GM23338 (cell line): ENCODE data around the gene SAMD11. TPM values are rescaled to one million over a fixed set of nuclear protein-coding genes. Genes with fewer than 3 reads are reported as not detected.

Experiments
- ATAC-seq: fragments of 200-7000 bp; cut with Tn5 transposase; 3 replicates; pipeline ENCODE4 v1.9.1; 2020
- DNase-seq: peaks from one replicate; pipeline ENCODE4 v3.0.0-alpha.2; 2015; ENCODE audit warnings: low spot score
- H2AFZ ChIP-seq: fragments of 200-600 bp; sonication (generic); 2 replicates; pipeline ENCODE4 v1.8.0; 2016; ENCODE audit warnings: antibody characterized with exemption, mild to moderate bottlenecking, moderate library complexity
- H3F3A ChIP-seq: fragments of 200-600 bp; sonication (generic); replicated peaks from 2 replicates; pipeline ENCODE4 v1.8.0; 2017; ENCODE audit warnings: antibody characterized with exemption, mixed run types, low read depth
- H3K27ac ChIP-seq: fragments of 200-600 bp; sonication (generic); 2 replicates; pipeline ENCODE4 v1.6.1; 2016; ENCODE audit warnings: low read depth
- H3K27me3 ChIP-seq: fragments of 200-600 bp; sonication (generic); 2 replicates; pipeline ENCODE4 v1.8.0; 2016; ENCODE audit warnings: mild to moderate bottlenecking, mixed run types, moderate library complexity; ENCODE audit not compliant: insufficient read depth
- H3K36me3 ChIP-seq: fragments of 200-600 bp; sonication (generic); 2 replicates; pipeline ENCODE4 v1.8.0; 2016; ENCODE audit warnings: mild to moderate bottlenecking; ENCODE audit not compliant: insufficient read depth
- H3K4me1 ChIP-seq: fragments of 200-600 bp; sonication (generic); 2 replicates; pipeline ENCODE4 v1.8.0; 2016; ENCODE audit warnings: mild to moderate bottlenecking, moderate library complexity; ENCODE audit not compliant: insufficient read depth
- H3K4me2 ChIP-seq: fragments of 200-600 bp; sonication (generic); 2 replicates; pipeline ENCODE4 v1.7.1; 2017; ENCODE audit warnings: mixed run types
- H3K4me3 ChIP-seq: fragments of 200-600 bp; sonication (generic); 2 replicates; pipeline ENCODE4 v1.6.1; 2016; ENCODE audit warnings: mixed run types
- H3K79me2 ChIP-seq: fragments of 200-600 bp; sonication (generic); replicated peaks from 2 replicates; pipeline ENCODE4 v1.8.0; 2017; ENCODE audit warnings: mild to moderate bottlenecking; ENCODE audit not compliant: insufficient read depth
- H3K9me2 ChIP-seq: fragments of 200-600 bp; sonication (generic); 2 replicates; pipeline ENCODE4 v1.8.0; 2017; ENCODE audit not compliant: insufficient read depth
- H4K20me1 ChIP-seq: fragments of 200-600 bp; sonication (generic); replicated peaks from 2 replicates; pipeline ENCODE4 v1.8.0; 2017; ENCODE audit warnings: mild to moderate bottlenecking; ENCODE audit not compliant: insufficient read depth
- H3K27ac Mint-ChIP-seq: 2 replicates; pipeline ENCODE4 v1.8.0; 2020; ENCODE audit warnings: inconsistent platforms, mild to moderate bottlenecking, moderate library complexity, mixed read lengths
- H3K27me3 Mint-ChIP-seq: 3 replicates; pipeline ENCODE4 v1.8.0; 2022; ENCODE audit warnings: low read depth, mild to moderate bottlenecking, moderate library complexity, mixed read lengths, inconsistent platforms; ENCODE audit not compliant: insufficient read depth, poor library complexity
- H3K36me3 Mint-ChIP-seq: 3 replicates; pipeline ENCODE4 v1.8.0; 2021; ENCODE audit warnings: low read depth, mild to moderate bottlenecking, inconsistent platforms, moderate library complexity, mixed read lengths
- H3K4me1 Mint-ChIP-seq: 3 replicates; pipeline ENCODE4 v1.8.0; 2020; ENCODE audit warnings: mild to moderate bottlenecking, inconsistent platforms, mixed read lengths
- H3K4me3 Mint-ChIP-seq: 3 replicates; pipeline ENCODE4 v1.8.0; 2021; ENCODE audit warnings: moderate library complexity, mild to moderate bottlenecking, inconsistent platforms, mixed read lengths
- H3K9me3 Mint-ChIP-seq: 3 replicates; pipeline ENCODE4 v1.8.0; 2020; ENCODE audit warnings: moderate library complexity, mild to moderate bottlenecking, inconsistent platforms, mixed read lengths
- CREB1 ChIP-seq: fragments of 250-450 bp; sonication (Bioruptor Pico); IDR thresholded peaks from 2 replicates; pipeline ENCODE4 v1.5.0; 2020; ENCODE audit warnings: low read depth, mild to moderate bottlenecking, moderate library complexity
- CTCF ChIP-seq, 2 experiments: fragments of 200-600 bp in 1 of 2; sonication (generic) in 1 of 2; conservative IDR thresholded peaks; 2 replicates each; pipeline versions ENCODE4 v1.5.1 to v1.6.1; 2016 to 2017; ENCODE audit warnings: antibody characterized with exemption in 2 of 2, low read depth in 2 of 2, mild to moderate bottlenecking in 2 of 2, moderate library complexity in 1 of 2
- ETS1 ChIP-seq: IDR thresholded peaks from 2 replicates; pipeline ENCODE4 v1.6.1; 2016; ENCODE audit warnings: antibody characterized with exemption
- EZH2 ChIP-seq: fragments of 200-600 bp; sonication (generic); IDR thresholded peaks from one replicate; pipeline ENCODE4 v1.8.0; 2017; ENCODE audit warnings: antibody characterized with exemption, mild to moderate bottlenecking, low read depth; ENCODE audit not compliant: unreplicated experiment
- EZH2phosphoT487 ChIP-seq: fragments of 200-600 bp; sonication (generic); IDR thresholded peaks from one replicate; pipeline ENCODE4 v1.8.1; 2018; ENCODE audit warnings: antibody characterized with exemption; ENCODE audit not compliant: unreplicated experiment
- JUNB ChIP-seq: IDR thresholded peaks from one replicate; pipeline ENCODE4 v1.6.1; 2016; ENCODE audit warnings: antibody characterized with exemption; ENCODE audit not compliant: unreplicated experiment
- NANOG ChIP-seq: IDR thresholded peaks from 2 replicates; pipeline ENCODE4 v1.6.1; 2016; ENCODE audit warnings: antibody characterized with exemption, borderline replicate concordance
- POLR2AphosphoS5 ChIP-seq: IDR thresholded peaks from 2 replicates; pipeline ENCODE4 v1.6.1; 2016; ENCODE audit warnings: antibody characterized with exemption, low read depth
- REST ChIP-seq: IDR thresholded peaks from one replicate; pipeline ENCODE4 v1.6.1; 2018; ENCODE audit warnings: antibody characterized with exemption; ENCODE audit not compliant: unreplicated experiment
- STAT1 ChIP-seq: IDR thresholded peaks from one replicate; pipeline ENCODE4 v1.6.1; 2016; ENCODE audit warnings: antibody characterized with exemption; ENCODE audit not compliant: unreplicated experiment
- ZNF114 ChIP-seq: fragments of 250-450 bp; sonication (Bioruptor Pico); IDR thresholded peaks from 2 replicates; pipeline ENCODE4 v1.5.0; 2020; ENCODE audit warnings: mild to moderate bottlenecking, moderate library complexity
- ZNF331 ChIP-seq: fragments of 250-450 bp; sonication (Bioruptor Pico); IDR thresholded peaks from 2 replicates; pipeline ENCODE4 v1.5.0; 2020; ENCODE audit warnings: low read depth, mild to moderate bottlenecking, moderate library complexity
- ZNF462 ChIP-seq: fragments of 250-450 bp; sonication (Bioruptor Pico); IDR thresholded peaks from 2 replicates; pipeline ENCODE4 v1.5.0; 2020; ENCODE audit warnings: mild to moderate bottlenecking, moderate library complexity
- polyA plus RNA-seq: library from polyadenylated mRNA; unstranded; fragments of >200 nt; fragmentation: Nextera tagmentation; extraction: Ambion mirVana; gene quantifications from 2 replicates; pipeline ENCODE4 v1.2.1, GENCODE V29; 2016
- total RNA-seq: library from RNA; depleted of rRNA; stranded (reverse); fragments of >200 nt; shearing (Covaris generic); gene quantifications from 2 replicates; pipeline ENCODE4 v1.2.3, GENCODE V29; 2014

Gene SAMD11
- total and polyA plus RNA-seq, 2 experiments from 2014 or later = 0.14 to 0.40 TPM

GRCh38 chr1:937521-937920, 13.8 kb downstream of the SAMD11 start:
- H3K4me2 ChIP-seq = no peak overlapping the region
- no peak overlapping the region for H3K27ac ChIP-seq
- peaks cover 11% of the 10 kb centered on the region for H3K4me1 Mint-ChIP-seq
- H3K79me2 ChIP-seq = no peaks in the 10 kb centered on the region
- H3K36me3 Mint-ChIP-seq = no peaks in the 10 kb centered on the region
- H3K27ac Mint-ChIP-seq = no peak overlapping the region
- H3K4me1 ChIP-seq = no peaks in the 10 kb centered on the region; the same call in 1 of the 2 replicates
- H3K27me3 ChIP-seq = peaks cover 89% of the 10 kb centered on the region
- no peaks in the 10 kb centered on the region for H3F3A ChIP-seq
- H4K20me1 ChIP-seq = no peaks in the 10 kb centered on the region
- no peaks in the 10 kb centered on the region for H3K9me2 ChIP-seq
- DNase-seq (no peak), ATAC-seq (no peak)
- peaks cover 70% of the 10 kb centered on the region for H3K27me3 Mint-ChIP-seq
- no peaks in the 10 kb centered on the region for H3K36me3 ChIP-seq
- H2AFZ ChIP-seq = no peak overlapping the region
- H3K9me3 Mint-ChIP-seq = no peaks in the 10 kb centered on the region; the same call in 2 of the 3 replicates
- no peak overlapping the region for H3K4me3 ChIP-seq
- TF ChIP-seq POLR2AphosphoS5 = no peak
- no peak for TF ChIP-seq CTCF (conservative IDR thresholded peaks at IDR 0.05; ENCODE audit: low read depth in 2 of 2)
- no peak for TF ChIP-seq ZNF114 (CRISPR knock-in tag)
- TF ChIP-seq NANOG = no peak
- TF ChIP-seq STAT1 = no peak
- no peak for TF ChIP-seq ZNF331
- no peak for TF ChIP-seq CREB1 (CRISPR knock-in tag)
- TF ChIP-seq JUNB = no peak
- no peak for TF ChIP-seq ZNF462 (CRISPR knock-in tag)
- TF ChIP-seq ETS1 = no peak
- no peak for TF ChIP-seq REST
- no peak for TF ChIP-seq EZH2
- no peak for TF ChIP-seq EZH2phosphoT487
- H3K4me3 Mint-ChIP-seq = no peak overlapping the region
